Astrocyte (in vitro differentiated cells and primary cell): ENCODE results near the gene YPEL1. TPM values are rescaled to one million over a fixed set of nuclear protein-coding genes. Genes with fewer than 3 reads are reported as not detected.

ENCODE experiments used
- DNase-seq: peaks from one replicate; pipeline ENCODE4 v3.0.0-alpha.2; 2010; ENCODE audit warnings: low read depth
- FAIRE-seq: peaks from 2 replicates; lab custom pipeline; 2011; peaks lifted over from hg19 to GRCh38; lab: Jason Lieb, UNC
- H2AFZ ChIP-seq: 2 replicates; pipeline ENCODE4 v1.6.0; 2012; ENCODE audit warnings: low read depth, low read length, inconsistent platforms
- H3K27ac ChIP-seq: 2 replicates; pipeline ENCODE4 v1.5.1; 2011; ENCODE audit warnings: low read depth, low read length, inconsistent platforms
- H3K27me3 ChIP-seq: 2 replicates; pipeline ENCODE4 v1.6.0; 2011; ENCODE audit warnings: low read length, inconsistent platforms; ENCODE audit not compliant: insufficient read depth
- H3K36me3 ChIP-seq: 2 replicates; pipeline ENCODE4 v1.5.1; 2011; ENCODE audit warnings: low read length, inconsistent platforms; ENCODE audit not compliant: insufficient read depth
- H3K4me1 ChIP-seq: 2 replicates; pipeline ENCODE4 v1.5.1; 2011; ENCODE audit warnings: low read length, inconsistent platforms; ENCODE audit not compliant: insufficient read depth
- H3K4me2 ChIP-seq: 2 replicates; pipeline ENCODE4 v1.6.0; 2012; ENCODE audit warnings: low read length, inconsistent platforms
- H3K4me3 ChIP-seq: 2 replicates; pipeline ENCODE4 v1.5.1; 2011; ENCODE audit warnings: low read depth, mild to moderate bottlenecking, low read length, inconsistent platforms; ENCODE audit not compliant: insufficient read depth
- H3K79me2 ChIP-seq: 2 replicates; pipeline ENCODE4 v1.6.0; 2012; ENCODE audit warnings: mild to moderate bottlenecking, low read length, inconsistent platforms; ENCODE audit not compliant: insufficient read depth
- H3K9ac ChIP-seq: 2 replicates; pipeline ENCODE4 v1.6.0; 2012; ENCODE audit warnings: mild to moderate bottlenecking, low read length, inconsistent platforms
- H3K9me3 ChIP-seq: 2 replicates; pipeline ENCODE4 v1.5.1; 2012; ENCODE audit warnings: low read depth, mild to moderate bottlenecking, low read length, inconsistent platforms; ENCODE audit not compliant: insufficient read depth
- H4K20me1 ChIP-seq: 2 replicates; pipeline ENCODE4 v1.6.0; 2012; ENCODE audit warnings: low read length, inconsistent platforms; ENCODE audit not compliant: insufficient read depth
- H3K27ac Mint-ChIP-seq: one replicate; pipeline ENCODE4 v1.8.0; 2021; ENCODE audit warnings: mild to moderate bottlenecking, mixed read lengths; ENCODE audit not compliant: unreplicated experiment
- H3K27me3 Mint-ChIP-seq: one replicate; pipeline ENCODE4 v1.8.0; 2021; ENCODE audit warnings: low read depth, mixed read lengths; ENCODE audit not compliant: unreplicated experiment
- H3K36me3 Mint-ChIP-seq: one replicate; pipeline ENCODE4 v1.8.0; 2021; ENCODE audit warnings: low read depth, mixed read lengths; ENCODE audit not compliant: unreplicated experiment
- H3K4me1 Mint-ChIP-seq: one replicate; pipeline ENCODE4 v1.8.0; 2021; ENCODE audit warnings: low read depth, mixed read lengths; ENCODE audit not compliant: unreplicated experiment
- H3K4me3 Mint-ChIP-seq: one replicate; pipeline ENCODE4 v1.8.0; 2021; ENCODE audit warnings: mild to moderate bottlenecking, moderate library complexity, mixed read lengths; ENCODE audit not compliant: unreplicated experiment
- H3K9me3 Mint-ChIP-seq: one replicate; pipeline ENCODE4 v1.8.0; 2021; ENCODE audit warnings: mild to moderate bottlenecking, mixed read lengths; ENCODE audit not compliant: unreplicated experiment
- EZH2 ChIP-seq: IDR thresholded peaks from 2 replicates; pipeline ENCODE4 v1.6.1; 2012; ENCODE audit warnings: mild to moderate bottlenecking, low read length, inconsistent platforms; ENCODE audit not compliant: insufficient read depth
- total RNA-seq: library from RNA; stranded (reverse); gene quantifications from 2 replicates; pipeline ENCODE4 v1.2.1, GENCODE V29; 2021
- TF ChIP-seq, protein P1 (sequence below): IDR thresholded peaks from 2 replicates; pipeline ENCODE4 v1.5.1; 2011; ENCODE audit warnings: low read depth, mild to moderate bottlenecking, inconsistent platforms, low read length, moderate library complexity; ENCODE audit not compliant: insufficient read depth

Gene YPEL1
- total RNA-seq, 1 donor from 2014 or later = 0.86 TPM

DNA sequence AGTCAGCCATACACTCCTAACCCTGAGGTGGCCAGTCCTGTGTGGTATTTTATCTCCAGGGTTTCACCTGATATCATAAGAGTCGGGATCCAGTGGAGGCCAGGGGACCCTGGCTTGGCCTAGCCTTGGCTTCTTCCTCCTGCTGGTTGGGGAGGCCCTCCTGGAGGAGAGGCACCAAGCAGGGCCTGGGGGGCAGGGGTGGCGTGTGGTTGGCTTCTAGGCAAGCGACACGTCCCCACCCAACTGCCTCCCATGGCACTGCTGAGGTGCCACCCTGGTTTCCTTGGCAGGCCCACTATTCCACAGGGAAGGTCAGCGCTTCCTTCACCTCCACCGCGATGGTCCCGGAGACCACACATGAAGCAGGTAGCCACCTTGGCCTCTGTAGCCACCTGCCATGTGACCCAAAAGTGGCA, 49.4 kb downstream of the YPEL1 start:
- Mint-ChIP-seq H3K4me1 (peaks cover 7% of the 10 kb centered on the region), H3K4me3 (no peak overlapping the region), H3K36me3 (peaks cover 7% of the 10 kb centered on the region), H3K27me3 (no peaks in the 10 kb centered on the region), H3K27ac (no peak overlapping the region), H3K9me3 (no peaks in the 10 kb centered on the region)
- H3K4me1 ChIP-seq = peaks cover 4% of the 10 kb centered on the region
- H3K79me2 ChIP-seq = no peaks in the 10 kb centered on the region
- H3K4me2 ChIP-seq = no peak overlapping the region
- TF ChIP-seq EZH2 = no peak
- TF ChIP-seq, protein P1, sequence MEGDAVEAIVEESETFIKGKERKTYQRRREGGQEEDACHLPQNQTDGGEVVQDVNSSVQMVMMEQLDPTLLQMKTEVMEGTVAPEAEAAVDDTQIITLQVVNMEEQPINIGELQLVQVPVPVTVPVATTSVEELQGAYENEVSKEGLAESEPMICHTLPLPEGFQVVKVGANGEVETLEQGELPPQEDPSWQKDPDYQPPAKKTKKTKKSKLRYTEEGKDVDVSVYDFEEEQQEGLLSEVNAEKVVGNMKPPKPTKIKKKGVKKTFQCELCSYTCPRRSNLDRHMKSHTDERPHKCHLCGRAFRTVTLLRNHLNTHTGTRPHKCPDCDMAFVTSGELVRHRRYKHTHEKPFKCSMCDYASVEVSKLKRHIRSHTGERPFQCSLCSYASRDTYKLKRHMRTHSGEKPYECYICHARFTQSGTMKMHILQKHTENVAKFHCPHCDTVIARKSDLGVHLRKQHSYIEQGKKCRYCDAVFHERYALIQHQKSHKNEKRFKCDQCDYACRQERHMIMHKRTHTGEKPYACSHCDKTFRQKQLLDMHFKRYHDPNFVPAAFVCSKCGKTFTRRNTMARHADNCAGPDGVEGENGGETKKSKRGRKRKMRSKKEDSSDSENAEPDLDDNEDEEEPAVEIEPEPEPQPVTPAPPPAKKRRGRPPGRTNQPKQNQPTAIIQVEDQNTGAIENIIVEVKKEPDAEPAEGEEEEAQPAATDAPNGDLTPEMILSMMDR = no peak
- H3K27ac ChIP-seq = no peak overlapping the region
- H3K9me3 ChIP-seq = no peaks in the 10 kb centered on the region
- H2AFZ ChIP-seq = no peak overlapping the region
- H3K27me3 ChIP-seq = no peaks in the 10 kb centered on the region
- H4K20me1 ChIP-seq = peaks cover 16% of the 10 kb centered on the region
- FAIRE-seq (no peak), DNase-seq (no peak)
- H3K36me3 ChIP-seq = peaks cover 4% of the 10 kb centered on the region
- H3K4me3 ChIP-seq = no peak overlapping the region
- no peak overlapping the region for H3K9ac ChIP-seq

DNA sequence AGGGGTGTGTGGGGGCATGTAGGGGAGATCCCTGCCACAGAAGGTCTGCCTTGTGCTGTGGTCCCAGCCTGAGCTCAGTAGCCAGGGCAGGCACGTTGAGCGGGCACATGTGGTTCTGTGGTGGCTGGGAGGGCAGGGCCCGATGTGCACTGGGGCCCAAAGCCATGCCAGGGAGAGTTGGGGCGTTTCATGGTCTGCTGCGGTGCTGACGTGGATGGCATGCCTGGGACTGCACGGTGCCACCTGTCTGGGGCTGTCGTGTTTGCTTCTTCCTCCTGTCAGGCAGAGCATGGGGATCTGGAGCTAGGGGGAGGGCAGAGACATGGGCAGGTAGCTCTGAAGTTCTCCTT, 50.5 kb downstream of the YPEL1 start:
- Histone ChIP-seq H3K4me3 (no peak overlapping the region), H3K4me2 (no peak overlapping the region), H3K79me2 (no peaks in the 10 kb centered on the region), H2AFZ (no peak overlapping the region), H3K36me3 (peaks cover 4% of the 10 kb centered on the region), H3K4me1 (peaks cover 4% of the 10 kb centered on the region), H3K27ac (no peak overlapping the region), H3K9me3 (no peaks in the 10 kb centered on the region), H4K20me1 (peaks cover 17% of the 10 kb centered on the region), H3K9ac (no peak overlapping the region), H3K27me3 (no peaks in the 10 kb centered on the region)
- Mint-ChIP-seq H3K9me3 (no peaks in the 10 kb centered on the region), H3K27me3 (no peaks in the 10 kb centered on the region), H3K4me1 (peaks cover 7% of the 10 kb centered on the region), H3K27ac (no peak overlapping the region), H3K4me3 (no peak overlapping the region), H3K36me3 (peaks cover 7% of the 10 kb centered on the region)
- DNase-seq = no peak
- TF ChIP-seq, protein P1 = no peak
- no peak for TF ChIP-seq EZH2
- FAIRE-seq = no peak

DNA sequence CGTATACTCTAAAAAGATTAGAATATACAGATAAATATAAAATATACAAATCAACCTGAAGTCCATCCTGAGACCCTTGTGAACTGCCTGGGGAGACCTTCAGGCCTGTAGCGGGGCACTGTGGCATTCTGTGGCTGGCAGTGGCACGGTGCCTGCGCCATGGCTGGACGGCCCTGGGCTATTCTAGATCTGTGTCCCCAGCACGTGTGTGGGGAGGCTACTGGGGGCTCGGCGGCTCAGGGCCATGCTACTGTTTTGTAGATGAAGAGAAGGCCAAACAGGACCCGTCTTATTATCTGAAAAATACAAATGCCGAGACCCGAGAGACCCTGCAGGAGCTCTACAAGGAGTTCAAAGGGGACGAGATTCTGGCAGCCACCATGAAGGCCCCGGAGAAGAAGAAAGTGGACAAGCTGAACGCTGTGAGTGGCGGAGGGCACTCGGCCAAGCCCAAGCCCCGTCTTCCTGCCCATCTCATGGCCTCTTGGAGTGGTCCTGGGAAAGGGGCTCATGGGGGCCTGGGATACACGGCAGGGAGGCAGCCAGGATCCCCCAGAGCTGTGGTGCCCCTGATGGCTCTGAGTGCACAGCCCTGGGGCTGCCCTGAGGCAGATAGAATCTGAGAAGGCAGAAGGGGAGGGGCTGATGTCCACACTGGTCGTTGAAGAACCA, 51.0 kb downstream of the YPEL1 start:
- Mint-ChIP-seq H3K27me3 (no peaks in the 10 kb centered on the region), H3K36me3 (peaks cover 7% of the 10 kb centered on the region), H3K27ac (no peak overlapping the region), H3K4me1 (peaks cover 7% of the 10 kb centered on the region), H3K9me3 (no peaks in the 10 kb centered on the region), H3K4me3 (no peak overlapping the region)
- DNase-seq = no peak
- no peaks in the 10 kb centered on the region for H3K9me3 ChIP-seq
- H3K4me2 ChIP-seq = no peak overlapping the region
- H3K9ac ChIP-seq = no peak overlapping the region
- H3K4me1 ChIP-seq = peaks cover 4% of the 10 kb centered on the region
- no peak for FAIRE-seq
- no peak overlapping the region for H3K4me3 ChIP-seq
- H2AFZ ChIP-seq = no peak overlapping the region
- H4K20me1 ChIP-seq = peaks cover 16% of the 10 kb centered on the region
- no peak overlapping the region for H3K27ac ChIP-seq
- TF ChIP-seq, protein P1 = no peak
- no peak for TF ChIP-seq EZH2
- H3K27me3 ChIP-seq = no peaks in the 10 kb centered on the region
- H3K79me2 ChIP-seq = no peaks in the 10 kb centered on the region
- H3K36me3 ChIP-seq = peaks cover 2% of the 10 kb centered on the region
